HFF-Myc (cell line): Measurements from ENCODE around the gene ABCC6.

Experiments used
- DNase-seq: peaks from one replicate; pipeline ENCODE4 v3.0.0-alpha.2; 2011; ENCODE audit warnings: low read depth; ENCODE audit errors: extremely low read depth
- H3K4me3 ChIP-seq: replicated peaks from 2 replicates; pipeline ENCODE4 v1.5.1; 2011; ENCODE audit warnings: low read depth, mild to moderate bottlenecking, control low read depth, low read length
- CTCF ChIP-seq: IDR thresholded peaks from 2 replicates; pipeline ENCODE4 v1.5.1; 2012; ENCODE audit warnings: mild to moderate bottlenecking, low read depth, low read length, control low read depth; ENCODE audit errors: missing control alignments

ABCC6 gene

GRCh38 chr16:16112450-16113053 lies 110.7 kb downstream of the ABCC6 start:
- no peak overlapping the region for H3K4me3 ChIP-seq
- no peak for DNase-seq
- no peak for TF ChIP-seq CTCF

GRCh38 chr16:16111639-16112038 lies 111.7 kb downstream of the ABCC6 start:
- H3K4me3 ChIP-seq, result no peak overlapping the region
- no peak for DNase-seq
- no peak for TF ChIP-seq CTCF

- DNase-seq, result no peak
- TF ChIP-seq CTCF, result no peak
- H3K4me3 ChIP-seq, result no peak overlapping the region
These were observed 113.2 kb downstream of the ABCC6 start for GRCh38 chr16:16110111-16110490.

- no peak for DNase-seq
- no peak for TF ChIP-seq CTCF
- H3K4me3 ChIP-seq, result no peak overlapping the region
These were observed 113.7 kb downstream of the ABCC6 start for GRCh38 chr16:16109453-16110110.

- DNase-seq, result no peak
- no peak for TF ChIP-seq CTCF
- no peak overlapping the region for H3K4me3 ChIP-seq
These were observed 114.5 kb downstream of the ABCC6 start for GRCh38 chr16:16108759-16109158.

- TF ChIP-seq CTCF, result no peak
- DNase-seq, result no peak
- H3K4me3 ChIP-seq, result no peak overlapping the region
These were observed 115.5 kb downstream of the ABCC6 start for GRCh38 chr16:16107839-16108238.
